Activated naive CD4-positive, alpha-beta T cell treated with anti-CD3 and anti-CD28 coated beads for 36 hours (primary cell): Measurements from ENCODE around the gene SAXO2. TPM values are rescaled to one million over a fixed set of nuclear protein-coding genes. Genes with fewer than 3 reads are reported as not detected.
"Not testable (repeated sequence)": the region's sequence is repeated elsewhere in the genome, so short reads cannot be mapped to it uniquely, and the experiment has no call there.

ENCODE experiments used
- CTCF ChIA-PET: fragments of 350-600 bp; sonication (Branson Sonifier 250); formaldehyde crosslinking; loops from one replicate; lab custom pipeline; 2021; ENCODE audit warnings: antibody characterized with exemption; lab: Charles Lee
- DNase-seq: peaks from one replicate; pipeline ENCODE4 v3.0.0-alpha.2; 2020
- H3K27ac Mint-ChIP-seq: one replicate; pipeline ENCODE4 v1.8.0; 2021; ENCODE audit warnings: mild to moderate bottlenecking, mixed read lengths
- H3K27me3 Mint-ChIP-seq: one replicate; pipeline ENCODE4 v1.8.0; 2021; ENCODE audit warnings: low read depth, mixed read lengths
- H3K36me3 Mint-ChIP-seq: one replicate; pipeline ENCODE4 v1.8.0; 2021; ENCODE audit warnings: low read depth, mixed read lengths
- H3K4me1 Mint-ChIP-seq: one replicate; pipeline ENCODE4 v1.8.0; 2021; ENCODE audit warnings: low read depth, mixed read lengths
- H3K4me3 Mint-ChIP-seq: one replicate; pipeline ENCODE4 v1.8.0; 2021; ENCODE audit warnings: mild to moderate bottlenecking, moderate library complexity, mixed read lengths
- H3K9me3 Mint-ChIP-seq: one replicate; pipeline ENCODE4 v1.8.0; 2021; ENCODE audit warnings: mixed read lengths
- intact Hi-C: fragments of 100-400 bp; cut with micrococcal nuclease; formaldehyde crosslinking; loops from one replicate; pipeline ENCODE4 v1.15.1; 2023
- total RNA-seq, 2 experiments: library from RNA; stranded (reverse); gene quantifications; one replicate each; pipeline ENCODE4 v1.2.3, GENCODE V29; 2021

The SAXO2 gene
- total RNA-seq = under 1 TPM; 0.69 to 0.79 TPM

- CTCF ChIA-PET = interaction anchor here (1.2 kb wide), 1 partner anchor 122 kb away, joined by 3 read pairs; no protein-coding TSS in a partner anchor
- peak; percentile 94 for DNase-seq
- Mint-ChIP-seq H3K4me1 (peaks cover 25% of the 10 kb centered on the region), H3K27ac (peak within 1 kb of the TSS; percentile 71), H3K4me3 (peak within 1 kb of the TSS; percentile 93), H3K9me3 (no peaks in the 10 kb centered on the region), H3K27me3 (no peaks in the 10 kb centered on the region), H3K36me3 (peaks cover 12% of the 10 kb centered on the region)
- intact Hi-C loops = loop anchor here (2.0 to 10.0 kb wide), 3 partner anchors 24 to 968 kb away; partner anchors contain the start of gene MEX3B
Measured at GRCh38 chr15:82262422-82263026, at the start of gene SAXO2, which contains the start of gene EFL1. Gene SAXO2 (plus strand): TSS chr15:82262818. CDS start chr15:82262880, 62 bp downstream. Gene EFL1 (minus strand): TSS chr15:82262734. CDS start chr15:82261778, 956 bp downstream.

GRCh38 chr15:82216092-82216491 lies 46.5 kb upstream of the SAXO2 start:
- peaks cover 26% of the 10 kb centered on the region for H3K36me3 Mint-ChIP-seq
- H3K27ac Mint-ChIP-seq, H3K27me3 Mint-ChIP-seq, H3K4me1 Mint-ChIP-seq, DNase-seq, H3K4me3 Mint-ChIP-seq, H3K9me3 Mint-ChIP-seq, intact Hi-C loops: not testable (repeated sequence)
- CTCF ChIA-PET = interaction anchor here (1.1 kb wide), 1 partner anchor 11 kb away, joined by 3 read pairs; no protein-coding TSS in a partner anchor

DNA sequence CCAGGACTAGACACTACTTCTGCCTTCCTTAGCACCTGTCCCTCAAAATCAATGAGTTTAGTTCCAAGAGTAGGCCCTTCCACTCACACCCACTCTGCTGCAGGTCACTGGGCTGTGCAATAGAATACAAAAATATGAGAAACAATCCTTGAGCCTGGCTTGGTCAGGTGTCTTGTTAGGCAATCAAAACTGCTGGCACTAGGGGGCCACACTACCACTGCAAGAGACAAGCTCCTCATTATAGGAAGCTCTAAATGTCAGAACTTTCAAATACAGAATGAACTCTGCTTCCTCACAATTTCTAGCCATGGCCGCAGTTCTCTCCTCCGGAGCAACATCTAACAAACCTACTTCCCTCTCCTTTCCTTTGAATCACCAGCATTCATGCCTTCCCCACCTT lies 41.1 kb upstream of the SAXO2 start:
- peak; percentile 42 for DNase-seq
- H3K4me1 Mint-ChIP-seq, H3K4me3 Mint-ChIP-seq, H3K9me3 Mint-ChIP-seq, H3K27ac Mint-ChIP-seq, CTCF ChIA-PET, intact Hi-C loops, H3K27me3 Mint-ChIP-seq: not testable (repeated sequence)
- H3K36me3 Mint-ChIP-seq = peaks cover 20% of the 10 kb centered on the region

GRCh38 chr15:82228750-82229149 lies 33.9 kb upstream of the SAXO2 start:
- DNase-seq = no peak
- H3K4me3 Mint-ChIP-seq = no peak overlapping the region
- no peak overlapping the region for H3K27ac Mint-ChIP-seq
- H3K4me1 Mint-ChIP-seq = peaks cover 3% of the 10 kb centered on the region
- intact Hi-C loops = no loop called here
- no peaks in the 10 kb centered on the region for H3K27me3 Mint-ChIP-seq
- no peaks in the 10 kb centered on the region for H3K9me3 Mint-ChIP-seq
- CTCF ChIA-PET = no interaction called here
- peaks cover 34% of the 10 kb centered on the region for H3K36me3 Mint-ChIP-seq

DNA sequence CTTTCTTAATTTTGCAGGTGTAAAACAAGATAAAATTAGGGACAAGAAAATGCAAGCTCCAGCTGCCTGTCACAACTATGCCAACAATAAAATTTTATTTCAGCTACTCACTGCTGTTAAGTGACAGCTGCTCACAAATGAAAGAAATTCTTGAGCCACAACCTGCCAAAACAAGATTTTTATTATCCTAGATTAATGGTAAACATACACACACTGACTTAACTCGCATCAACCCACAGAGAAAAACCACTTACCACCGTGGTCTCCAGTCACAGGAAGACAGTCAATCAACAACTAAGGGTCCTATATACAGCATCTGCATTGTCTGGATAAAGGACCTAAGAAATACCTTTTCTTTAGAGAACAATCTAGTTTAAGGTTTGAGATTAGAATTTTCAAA lies 31.4 kb upstream of the SAXO2 start:
- Mint-ChIP-seq H3K9me3 (no peaks in the 10 kb centered on the region), H3K4me3 (no peak overlapping the region), H3K27me3 (no peaks in the 10 kb centered on the region), H3K36me3 (peaks cover 28% of the 10 kb centered on the region), H3K27ac (no peak overlapping the region), H3K4me1 (peaks cover 3% of the 10 kb centered on the region)
- intact Hi-C loops = no loop called here
- CTCF ChIA-PET = no interaction called here
- no peak for DNase-seq

GRCh38 chr15:82231842-82232241 lies 30.8 kb upstream of the SAXO2 start:
- no peak overlapping the region for H3K4me3 Mint-ChIP-seq
- H3K4me1 Mint-ChIP-seq = peaks cover 3% of the 10 kb centered on the region
- intact Hi-C loops = no loop called here
- H3K27me3 Mint-ChIP-seq = no peaks in the 10 kb centered on the region
- peaks cover 24% of the 10 kb centered on the region for H3K36me3 Mint-ChIP-seq
- no peak overlapping the region for H3K27ac Mint-ChIP-seq
- DNase-seq = no peak
- CTCF ChIA-PET = no interaction called here
- H3K9me3 Mint-ChIP-seq = no peaks in the 10 kb centered on the region

DNA sequence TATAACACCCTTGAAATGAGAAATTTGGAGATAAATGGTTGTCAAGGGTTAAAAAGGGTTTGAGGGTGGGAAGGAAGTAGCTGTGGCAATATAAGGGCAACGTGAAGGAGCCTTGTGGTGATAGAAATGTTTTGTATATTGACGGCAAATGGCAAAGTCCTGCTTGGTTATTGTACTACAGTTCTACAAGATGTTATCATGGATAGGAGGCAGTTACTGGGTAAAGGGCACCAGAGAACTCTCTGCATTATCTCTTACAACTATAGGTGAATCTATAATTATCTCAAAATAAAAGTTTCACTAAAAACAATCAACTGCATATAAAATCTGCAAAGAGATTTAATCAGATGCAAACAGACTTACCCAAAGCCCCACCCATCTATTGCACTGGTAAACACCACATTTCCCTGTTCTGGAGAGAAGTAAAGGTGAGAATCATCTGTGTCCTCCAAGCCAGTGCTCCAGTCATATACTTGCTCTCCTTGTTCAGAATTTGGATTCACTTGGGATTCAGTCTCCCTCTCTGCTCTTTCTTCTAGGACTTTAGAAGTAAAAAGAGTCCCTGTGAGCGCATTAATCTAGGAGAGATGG lies 24.6 kb upstream of the SAXO2 start:
- H3K27ac Mint-ChIP-seq, H3K27me3 Mint-ChIP-seq, H3K4me3 Mint-ChIP-seq, DNase-seq, intact Hi-C loops, CTCF ChIA-PET, H3K4me1 Mint-ChIP-seq, H3K9me3 Mint-ChIP-seq: not testable (repeated sequence)
- H3K36me3 Mint-ChIP-seq = peaks cover 25% of the 10 kb centered on the region

- no peaks in the 10 kb centered on the region for H3K27me3 Mint-ChIP-seq
- peaks cover 27% of the 10 kb centered on the region for H3K36me3 Mint-ChIP-seq
- H3K4me1 Mint-ChIP-seq = peaks cover 5% of the 10 kb centered on the region
- intact Hi-C loops = no loop called here
- H3K9me3 Mint-ChIP-seq = no peaks in the 10 kb centered on the region
- H3K27ac Mint-ChIP-seq = no peak overlapping the region
- CTCF ChIA-PET = no interaction called here
- no peak overlapping the region for H3K4me3 Mint-ChIP-seq
- no peak for DNase-seq
Measured at GRCh38 chr15:82239685-82240391, 22.8 kb upstream of the SAXO2 start.

GRCh38 chr15:82241836-82242499 lies 20.6 kb upstream of the SAXO2 start:
- H3K36me3 Mint-ChIP-seq = peaks cover 28% of the 10 kb centered on the region
- H3K4me3 Mint-ChIP-seq, DNase-seq, CTCF ChIA-PET, H3K9me3 Mint-ChIP-seq, H3K4me1 Mint-ChIP-seq, intact Hi-C loops, H3K27me3 Mint-ChIP-seq: not testable (repeated sequence)
- peak overlapping the region; percentile 14 for H3K27ac Mint-ChIP-seq

DNA sequence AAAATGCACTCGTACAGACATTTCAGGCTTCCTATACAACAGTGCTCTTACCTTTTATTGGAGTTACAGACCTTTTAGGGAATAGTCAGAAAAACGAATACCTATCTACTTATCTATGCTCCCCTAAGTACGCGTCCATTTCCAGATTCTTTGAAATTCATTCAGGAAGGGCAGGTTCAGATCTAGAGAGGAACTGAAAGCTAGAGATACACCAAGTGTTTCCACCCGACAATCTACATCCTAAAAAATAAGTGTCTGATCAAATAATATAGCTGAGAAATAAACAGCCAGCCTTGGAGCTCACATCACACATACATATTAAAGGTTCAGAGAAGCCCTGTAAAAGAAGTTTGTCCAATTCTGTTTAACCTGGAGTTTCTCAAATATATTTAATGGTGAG lies 19.0 kb upstream of the SAXO2 start:
- DNase-seq, H3K27ac Mint-ChIP-seq, intact Hi-C loops, H3K4me3 Mint-ChIP-seq, CTCF ChIA-PET, H3K4me1 Mint-ChIP-seq, H3K9me3 Mint-ChIP-seq, H3K27me3 Mint-ChIP-seq: not testable (repeated sequence)
- peaks cover 29% of the 10 kb centered on the region for H3K36me3 Mint-ChIP-seq

DNA sequence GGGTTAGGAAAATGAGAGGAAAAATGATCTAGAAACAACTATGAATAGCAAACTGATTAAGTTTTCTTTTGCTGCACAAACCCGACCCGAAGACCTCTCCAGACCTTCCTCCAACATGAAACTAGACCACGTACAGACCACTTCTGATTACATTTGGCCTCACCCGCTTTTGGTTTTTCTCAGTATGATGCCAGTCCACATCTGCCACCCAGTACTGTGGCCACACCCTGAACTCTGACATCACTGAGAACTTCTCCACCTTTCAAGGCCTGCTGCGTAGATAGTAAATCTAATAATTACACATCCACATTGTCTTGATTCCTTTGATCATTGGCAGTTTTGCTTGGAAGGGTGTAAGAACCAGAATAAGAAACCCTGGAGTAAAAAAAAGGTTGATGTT lies 16.7 kb upstream of the SAXO2 start:
- H3K4me1 Mint-ChIP-seq, H3K4me3 Mint-ChIP-seq, intact Hi-C loops, CTCF ChIA-PET, H3K27me3 Mint-ChIP-seq, H3K9me3 Mint-ChIP-seq, H3K27ac Mint-ChIP-seq, DNase-seq: not testable (repeated sequence)
- peaks cover 14% of the 10 kb centered on the region for H3K36me3 Mint-ChIP-seq

GRCh38 chr15:82248261-82248660 lies 14.4 kb upstream of the SAXO2 start:
- CTCF ChIA-PET, H3K4me1 Mint-ChIP-seq, H3K4me3 Mint-ChIP-seq, H3K27ac Mint-ChIP-seq, H3K27me3 Mint-ChIP-seq, DNase-seq, H3K9me3 Mint-ChIP-seq, intact Hi-C loops: not testable (repeated sequence)
- H3K36me3 Mint-ChIP-seq = peaks cover 15% of the 10 kb centered on the region
